Measurements from ENCODE around the gene DMRT3.

The DMRT3 gene

DNA sequence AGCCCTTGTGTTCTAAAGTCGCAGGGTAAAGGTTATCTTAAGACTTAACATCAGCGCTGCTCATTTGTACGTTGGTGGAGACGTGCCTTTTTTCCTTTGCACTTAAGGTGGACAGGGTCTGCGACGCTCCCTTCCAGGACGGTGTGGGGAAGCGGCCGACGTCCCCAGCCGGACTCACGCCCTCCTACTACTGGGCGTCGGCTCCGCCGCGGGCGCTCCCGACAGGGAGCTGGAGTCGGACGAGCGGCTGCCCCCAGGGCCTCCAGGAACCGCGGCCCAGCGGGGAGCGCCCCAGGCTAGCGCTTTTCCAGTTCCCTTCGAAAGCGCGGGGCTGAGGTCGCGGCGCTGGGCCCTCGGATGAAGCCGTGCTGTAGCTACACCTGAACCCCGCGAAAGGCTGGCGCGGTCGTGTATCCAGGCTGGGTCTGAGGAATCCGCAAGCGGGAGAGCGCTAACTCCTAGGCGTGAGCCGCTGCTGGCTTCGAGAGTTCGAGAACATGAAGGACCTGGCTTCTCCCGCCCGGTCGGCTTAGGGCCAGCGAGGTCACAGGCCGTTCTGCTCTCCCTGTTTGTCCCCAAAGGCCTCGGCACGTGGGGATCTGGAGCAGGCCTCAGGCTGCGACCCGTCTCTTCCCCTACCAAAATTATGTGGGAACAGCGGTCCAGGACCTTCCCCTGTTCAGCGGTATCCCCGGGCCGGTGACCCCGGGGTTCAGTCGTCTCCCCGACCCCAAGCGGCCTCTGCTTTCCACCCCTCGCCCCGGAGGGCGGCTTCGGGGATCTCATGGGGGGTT lies 3.8 kb upstream of the DMRT3 start:
- DNase-seq (ENCODE audit: insufficient read length) (no peak), FAIRE-seq (no peak)
- TF ChIP-seq POLR2AphosphoS5 (IDR thresholded peaks at IDR 0.05; ENCODE audit: low read depth, low read length) (no peak), POLR2A (IDR thresholded peaks at IDR 0.05; ENCODE audit: low read depth, low read length) (no peak), TAF1 (IDR thresholded peaks at IDR 0.05; ENCODE audit: borderline replicate concordance, low read depth, low read length) (no peak)

DNA sequence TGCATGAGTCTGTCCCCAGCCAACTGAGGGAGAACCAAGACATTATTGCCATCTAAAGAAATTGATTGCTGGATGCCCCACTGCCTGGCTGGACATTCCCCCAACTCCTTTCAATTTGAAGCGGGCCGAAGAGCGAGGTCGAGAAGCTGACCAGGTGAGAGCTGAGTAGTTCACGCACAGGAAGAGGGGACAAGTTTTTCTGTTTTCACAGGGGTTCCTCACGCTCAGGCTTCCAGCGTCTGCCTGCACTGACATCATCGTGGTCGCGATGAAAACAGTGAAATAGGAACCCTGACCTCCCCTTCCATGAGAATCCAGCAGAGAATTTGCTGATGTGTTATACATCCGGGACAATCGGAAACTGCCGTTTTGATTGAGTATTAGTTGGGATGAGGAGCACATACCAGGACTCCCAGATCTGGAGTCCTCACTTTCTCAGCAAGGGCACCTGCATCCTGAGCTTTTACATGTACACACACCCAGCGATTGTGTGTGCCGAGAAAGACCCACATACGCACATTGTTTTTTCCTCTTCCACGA lies 3.1 kb upstream of the DMRT3 start:
- DNase-seq (ENCODE audit: insufficient read length) (no peak), FAIRE-seq (no peak)
- no peak for TF ChIP-seq POLR2AphosphoS5 (IDR thresholded peaks at IDR 0.05; ENCODE audit: low read depth, low read length)
- TF ChIP-seq TAF1 (IDR thresholded peaks at IDR 0.05; ENCODE audit: borderline replicate concordance, low read depth, low read length), result no peak
- TF ChIP-seq POLR2A (IDR thresholded peaks at IDR 0.05; ENCODE audit: low read depth, low read length), result no peak

DNA sequence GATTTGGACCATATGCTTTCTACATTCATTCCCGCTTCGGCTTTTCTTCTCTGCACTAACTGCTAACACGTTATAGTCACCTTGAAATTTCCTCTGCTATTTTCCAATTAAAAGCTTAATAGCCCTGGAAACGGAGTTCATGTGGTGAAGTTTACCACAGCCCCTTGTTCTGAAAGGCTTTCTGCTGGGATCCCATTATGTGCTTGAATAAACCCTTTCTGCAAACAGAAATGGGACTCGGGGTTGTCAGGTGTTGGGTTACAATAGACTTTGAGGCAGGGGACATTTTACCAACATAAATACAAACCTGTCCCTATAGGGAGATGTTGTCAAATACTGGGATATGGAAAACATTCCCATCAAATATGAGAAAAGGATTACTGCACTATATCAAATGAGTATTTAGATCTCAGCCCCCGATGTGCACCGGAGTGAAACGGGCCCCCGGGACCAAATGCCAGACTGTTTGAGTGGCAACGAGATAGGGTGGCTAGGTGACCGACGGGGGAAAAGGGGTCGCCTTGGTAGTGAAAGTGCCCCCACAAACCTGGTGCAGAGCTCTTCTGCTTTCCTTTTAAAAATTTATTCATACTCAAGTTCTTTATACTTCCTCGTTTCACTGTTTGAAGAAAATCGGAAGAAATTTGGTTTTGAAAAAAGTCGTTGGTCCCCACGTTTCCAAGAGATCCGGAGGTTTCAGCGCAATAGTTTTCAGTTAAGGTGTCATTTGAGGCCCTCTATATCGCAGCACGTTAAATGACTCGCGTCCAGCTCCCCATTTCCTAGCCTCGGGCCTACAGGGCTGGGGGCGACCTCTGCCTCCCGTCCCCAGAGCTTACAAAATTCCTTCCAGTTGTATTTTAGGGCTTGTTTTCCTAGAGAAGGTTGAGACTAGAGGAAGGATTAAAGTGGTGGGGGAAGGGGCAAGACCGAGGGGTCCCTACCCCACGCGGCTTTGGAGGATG lies 2.1 kb upstream of the DMRT3 start:
- DNase-seq (ENCODE audit: insufficient read length), result no peak
- FAIRE-seq, result no peak
- no peak for TF ChIP-seq POLR2A (IDR thresholded peaks at IDR 0.05; ENCODE audit: low read depth, low read length)
- TF ChIP-seq POLR2AphosphoS5 (IDR thresholded peaks at IDR 0.05; ENCODE audit: low read depth, low read length), result no peak
- no peak for TF ChIP-seq TAF1 (IDR thresholded peaks at IDR 0.05; ENCODE audit: borderline replicate concordance, low read depth, low read length)

- DNase-seq (ENCODE audit: insufficient read length), result no peak
- TF ChIP-seq POLR2AphosphoS5 (IDR thresholded peaks at IDR 0.05; ENCODE audit: low read depth, low read length) (no peak), TAF1 (IDR thresholded peaks at IDR 0.05; ENCODE audit: borderline replicate concordance, low read depth, low read length) (no peak), POLR2A (IDR thresholded peaks at IDR 0.05; ENCODE audit: low read depth, low read length) (no peak)
- FAIRE-seq, result no peak
These were observed 1.3 kb upstream of the DMRT3 start for GRCh38 chr9:974996-975739.

DNA sequence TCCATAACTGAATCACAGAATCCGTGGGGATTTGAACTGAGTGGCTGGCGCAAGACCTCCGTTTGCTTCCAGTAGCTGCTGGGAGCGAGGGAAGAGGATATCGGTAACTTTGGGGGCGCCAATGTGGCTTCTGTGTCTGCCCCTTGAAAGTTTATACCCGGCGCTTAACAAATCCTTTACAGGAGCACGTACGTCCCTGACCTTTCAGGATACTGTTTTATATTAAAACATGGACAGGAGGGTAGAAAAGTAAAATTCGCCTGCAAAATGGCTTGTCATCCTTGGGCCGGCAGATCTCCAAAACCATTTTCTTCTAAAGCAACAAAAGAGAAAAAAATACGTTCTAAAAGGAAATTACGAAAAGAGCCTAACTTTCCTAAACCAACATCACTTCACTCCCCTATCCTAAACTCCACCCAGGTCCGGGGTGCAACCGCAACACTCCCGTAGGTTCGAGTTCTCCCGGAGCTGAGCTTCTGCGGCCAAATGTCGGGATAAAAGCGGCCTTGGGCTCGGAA lies 656 bp upstream of the DMRT3 start:
- DNase-seq (ENCODE audit: insufficient read length), result no peak
- no peak for FAIRE-seq
- TF ChIP-seq TAF1 (IDR thresholded peaks at IDR 0.05; ENCODE audit: borderline replicate concordance, low read depth, low read length) (no peak), POLR2A (IDR thresholded peaks at IDR 0.05; ENCODE audit: low read depth, low read length) (no peak), POLR2AphosphoS5 (IDR thresholded peaks at IDR 0.05; ENCODE audit: low read depth, low read length) (no peak)

- TF ChIP-seq POLR2AphosphoS5 (IDR thresholded peaks at IDR 0.05; ENCODE audit: low read depth, low read length) (no peak), POLR2A (IDR thresholded peaks at IDR 0.05; ENCODE audit: low read depth, low read length) (no peak), TAF1 (IDR thresholded peaks at IDR 0.05; ENCODE audit: borderline replicate concordance, low read depth, low read length) (no peak)
- FAIRE-seq (no peak), DNase-seq (ENCODE audit: insufficient read length) (no peak)
These were observed 735 bp downstream of the DMRT3 start for GRCh38 chr9:976943-977837.

GRCh38 chr9:977838-978830 lies 1.7 kb downstream of the DMRT3 start:
- no peak for TF ChIP-seq POLR2A (IDR thresholded peaks at IDR 0.05; ENCODE audit: low read depth, low read length)
- TF ChIP-seq POLR2AphosphoS5 (IDR thresholded peaks at IDR 0.05; ENCODE audit: low read depth, low read length), result no peak
- TF ChIP-seq TAF1 (IDR thresholded peaks at IDR 0.05; ENCODE audit: borderline replicate concordance, low read depth, low read length), result no peak
- DNase-seq (ENCODE audit: insufficient read length) (no peak), FAIRE-seq (no peak)

DNA sequence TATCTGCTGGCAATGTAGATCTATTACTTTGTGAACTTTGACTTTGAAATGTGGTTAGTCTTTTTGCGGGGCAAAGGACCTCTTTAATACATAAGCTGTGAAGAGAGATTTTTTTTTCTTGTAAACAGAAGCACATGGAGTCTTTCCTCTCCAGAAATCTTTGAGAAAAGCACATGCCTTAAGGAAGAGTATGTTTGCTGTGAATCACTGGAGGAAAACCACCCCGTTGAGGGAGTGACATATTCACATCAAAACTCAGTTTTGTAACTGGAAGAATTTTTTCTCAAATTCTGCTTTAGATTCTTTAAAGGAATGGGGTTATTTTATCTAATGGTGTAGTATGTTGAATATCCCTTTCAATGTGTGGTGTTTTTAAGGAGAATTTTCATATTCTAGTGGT lies 3.5 kb downstream of the DMRT3 start:
- no peak for FAIRE-seq
- no peak for DNase-seq (ENCODE audit: insufficient read length)
- no peak for TF ChIP-seq POLR2A (IDR thresholded peaks at IDR 0.05; ENCODE audit: low read depth, low read length)

GRCh38 chr9:980640-981039 lies 4.2 kb downstream of the DMRT3 start:
- no peak for DNase-seq (ENCODE audit: insufficient read length)
- no peak for TF ChIP-seq TAF1 (IDR thresholded peaks at IDR 0.05; ENCODE audit: borderline replicate concordance, low read depth, low read length)
- no peak for TF ChIP-seq POLR2AphosphoS5 (IDR thresholded peaks at IDR 0.05; ENCODE audit: low read depth, low read length)
- TF ChIP-seq POLR2A (IDR thresholded peaks at IDR 0.05; ENCODE audit: low read depth, low read length), result no peak
- FAIRE-seq, result no peak
